Suprapubic skin (tissue), 4 donors: ENCODE results near the gene SRSF3. TPM values are rescaled to one million over a fixed set of nuclear protein-coding genes. Genes with fewer than 3 reads are reported as not detected.
A peak's percentile ranks its signal among the peaks of the same experiment; 100 is the strongest.
"Not testable (repeated sequence)": the region's sequence is repeated elsewhere in the genome, so short reads cannot be mapped to it uniquely, and the experiment has no call there.

Experiments used
- DNase-seq, 2 donors: peaks; one replicate each; pipeline ENCODE4 v3.0.0-alpha.2; 2019; ENCODE audit warnings: low spot score in 2 of 2
- H3K27ac ChIP-seq: fragments of 200-600 bp; sonication (generic); one replicate; pipeline ENCODE4 v1.5.1; 2019
- H3K27me3 ChIP-seq: fragments of 200-600 bp; sonication (generic); one replicate; pipeline ENCODE4 v1.5.1; 2019
- H3K36me3 ChIP-seq: fragments of 200-600 bp; sonication (generic); one replicate; pipeline ENCODE4 v1.5.1; 2019
- H3K4me1 ChIP-seq: fragments of 200-600 bp; sonication (generic); one replicate; pipeline ENCODE4 v1.5.1; 2019
- H3K4me3 ChIP-seq: fragments of 200-600 bp; sonication (generic); one replicate; pipeline ENCODE4 v1.5.1; 2019; ENCODE audit warnings: mild to moderate bottlenecking
- H3K9me3 ChIP-seq: fragments of 200-600 bp; sonication (generic); one replicate; pipeline ENCODE4 v1.5.1; 2019
- CTCF ChIP-seq, 2 donors: fragments of 200-600 bp in 1 of 2; fragments of 450-650 bp in 1 of 2; sonication (generic) in 1 of 2; IDR thresholded peaks; one replicate each; pipeline ENCODE4 v1.5.1; 2016 to 2019; ENCODE audit warnings: antibody characterized with exemption in 2 of 2, mild to moderate bottlenecking in 1 of 2, moderate library complexity in 1 of 2
- EP300 ChIP-seq: sonication (generic); formaldehyde crosslinking; IDR thresholded peaks from one replicate; pipeline ENCODE4 v1.6.1; 2017; ENCODE audit warnings: antibody characterized with exemption
- POLR2A ChIP-seq, 2 donors: fragments of 450-650 bp; IDR thresholded peaks; one replicate each; pipeline ENCODE4 v1.6.1; 2017; ENCODE audit warnings: antibody characterized with exemption in 2 of 2, mild to moderate bottlenecking in 2 of 2, moderate library complexity in 2 of 2
- POLR2AphosphoS5 ChIP-seq, 3 donors: sonication (generic); formaldehyde crosslinking; IDR thresholded peaks; one replicate each; pipeline ENCODE4 v1.6.1; 2017; ENCODE audit warnings: antibody characterized with exemption in 3 of 3
- WGBS: methylation state at CpG from one replicate; pipeline ENCODE4 v1.1.5; 2018; 5-methylcytosine and 5-hydroxymethylcytosine counted together
- total RNA-seq, 4 donors: library from RNA; depleted of rRNA; stranded (reverse); fragments of >200 nt; gene quantifications; one replicate each; pipeline ENCODE4 v1.1.0, GENCODE V29; 2016

The SRSF3 gene
- total RNA-seq, 4 donors from 2014 or later: 152 to 180 (median 167) TPM

DNA sequence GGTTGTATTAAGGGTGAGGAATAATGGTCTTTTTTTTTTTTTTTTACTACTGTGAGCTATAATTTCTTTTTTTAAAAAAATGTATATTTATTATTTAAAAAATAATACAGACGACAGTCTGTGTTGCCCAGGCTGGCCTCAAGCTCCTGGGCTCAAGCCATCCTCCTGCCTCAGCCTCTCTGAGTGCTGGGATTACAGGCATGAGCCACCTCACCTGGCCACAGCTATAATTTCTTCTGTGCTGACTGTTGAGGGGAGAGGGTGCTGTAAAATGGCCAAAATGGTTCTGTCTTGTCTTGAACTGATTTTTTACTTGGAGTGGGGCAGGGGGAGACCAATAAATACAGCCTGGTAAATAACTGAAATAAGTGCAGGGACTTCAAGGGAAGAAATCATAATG, 3.6 kb downstream of the SRSF3 start:
- Histone ChIP-seq H3K4me3 (peak overlapping the region; percentile 70), H3K36me3 (peaks cover 57% of the 10 kb centered on the region), H3K27ac (no peak overlapping the region), H3K4me1 (peaks cover 72% of the 10 kb centered on the region), H3K9me3 (no peaks in the 10 kb centered on the region), H3K27me3 (no peaks in the 10 kb centered on the region)
- WGBS: 3% methylated on average over 1 of the region's 1 CpG
- peak in 1 of 2 donors; percentile 18 for DNase-seq
- TF ChIP-seq POLR2AphosphoS5 (IDR thresholded peaks at IDR 0.05): no peak
- TF ChIP-seq POLR2A (IDR thresholded peaks at IDR 0.05): no peak
- TF ChIP-seq EP300: no peak
- TF ChIP-seq CTCF (IDR thresholded peaks at IDR 0.05): no peak

DNA sequence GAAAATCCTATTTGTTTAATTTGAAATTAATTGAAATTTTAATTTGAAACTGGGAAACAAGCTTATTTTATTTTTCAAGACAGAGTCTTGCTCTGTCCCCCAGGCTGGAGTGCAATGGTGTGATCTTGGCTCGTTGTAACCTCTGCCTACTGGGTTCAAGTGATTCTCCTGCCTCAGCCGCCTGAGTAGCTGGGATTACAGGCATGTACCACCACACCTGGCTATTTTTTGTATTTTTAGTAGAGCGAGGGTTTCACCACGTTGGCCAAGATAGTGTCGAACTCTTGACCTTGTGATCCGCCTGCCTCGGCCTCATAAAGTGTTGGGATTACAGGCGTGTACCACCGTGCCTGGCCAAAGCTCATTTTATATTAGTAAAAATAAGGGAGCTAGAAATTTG, 4.2 kb downstream of the SRSF3 start:
- Histone ChIP-seq H3K27me3 (no peaks in the 10 kb centered on the region), H3K9me3 (no peaks in the 10 kb centered on the region), H3K4me3 (peak overlapping the region; percentile 70), H3K27ac (no peak overlapping the region), H3K36me3 (peaks cover 63% of the 10 kb centered on the region), H3K4me1 (peaks cover 72% of the 10 kb centered on the region)
- DNase-seq: peak in 1 of 2 donors; percentile 18
- TF ChIP-seq POLR2A (IDR thresholded peaks at IDR 0.05) (no peak), CTCF (IDR thresholded peaks at IDR 0.05) (no peak), POLR2AphosphoS5 (IDR thresholded peaks at IDR 0.05) (no peak), EP300 (no peak)
- 18% methylated on average over 9 of the region's 9 CpGs for WGBS

DNA sequence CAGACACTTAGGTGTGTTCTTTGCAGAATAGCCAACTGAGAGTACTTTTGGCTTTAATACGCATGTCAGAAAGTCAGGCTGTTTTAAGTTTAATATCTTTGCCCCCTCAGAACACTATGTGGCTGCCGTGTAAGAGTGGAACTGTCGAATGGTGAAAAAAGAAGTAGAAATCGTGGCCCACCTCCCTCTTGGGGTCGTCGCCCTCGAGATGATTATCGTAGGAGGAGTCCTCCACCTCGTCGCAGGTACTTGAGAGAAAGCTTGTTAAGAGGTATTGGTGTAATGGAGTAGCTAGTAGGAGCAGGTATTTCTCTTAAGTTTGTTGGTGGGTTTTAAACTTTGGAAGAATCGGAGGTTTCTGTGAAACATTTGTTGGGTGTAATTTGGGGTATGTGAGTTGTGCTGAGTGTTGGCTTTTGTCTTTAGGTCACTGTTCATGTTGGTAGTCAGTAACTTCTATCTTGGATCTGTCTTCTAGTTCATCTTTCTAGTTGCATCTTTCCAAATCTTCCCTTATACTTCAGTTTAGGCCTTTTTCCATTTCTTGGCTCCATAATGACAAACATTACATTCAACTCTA, 4.7 kb downstream of the SRSF3 start:
- DNase-seq: peak in 1 of 2 donors; percentile 20
- H3K27me3 ChIP-seq: no peaks in the 10 kb centered on the region
- no peak for TF ChIP-seq POLR2A (IDR thresholded peaks at IDR 0.05)
- H3K27ac ChIP-seq: no peak overlapping the region
- H3K4me1 ChIP-seq: peaks cover 71% of the 10 kb centered on the region
- peak overlapping the region; percentile 70 for H3K4me3 ChIP-seq
- WGBS: 32% methylated on average over 11 of the region's 11 CpGs
- H3K36me3 ChIP-seq: peaks cover 68% of the 10 kb centered on the region
- H3K9me3 ChIP-seq: no peaks in the 10 kb centered on the region

- Histone ChIP-seq H3K9me3 (no peaks in the 10 kb centered on the region), H3K4me3 (peak overlapping the region; percentile 70), H3K36me3 (peaks cover 78% of the 10 kb centered on the region), H3K4me1 (peaks cover 80% of the 10 kb centered on the region), H3K27ac (no peak overlapping the region), H3K27me3 (no peaks in the 10 kb centered on the region)
- WGBS: 54% methylated on average over 14 of the region's 14 CpGs
- TF ChIP-seq POLR2AphosphoS5 (IDR thresholded peaks at IDR 0.05) (no peak), EP300 (no peak), POLR2A (IDR thresholded peaks at IDR 0.05) (no peak), CTCF (IDR thresholded peaks at IDR 0.05) (no peak)
- DNase-seq: peak; percentile 72 to 84
Observed at GRCh38 chr6:36599791-36600209, 5.6 kb downstream of the SRSF3 start.

GRCh38 chr6:36600564-36601146, 6.5 kb downstream of the SRSF3 start:
- no peaks in the 10 kb centered on the region for H3K9me3 ChIP-seq
- peaks cover 89% of the 10 kb centered on the region for H3K4me1 ChIP-seq
- TF ChIP-seq POLR2A (IDR thresholded peaks at IDR 0.05): no peak
- TF ChIP-seq CTCF (IDR thresholded peaks at IDR 0.05): no peak
- no peaks in the 10 kb centered on the region for H3K27me3 ChIP-seq
- DNase-seq: no peak
- 44% methylated on average over 6 of the region's 6 CpGs for WGBS
- no peak overlapping the region for H3K27ac ChIP-seq
- H3K36me3 ChIP-seq: peaks cover 85% of the 10 kb centered on the region
- peak overlapping the region; percentile 70 for H3K4me3 ChIP-seq

- H3K9me3 ChIP-seq, DNase-seq, H3K4me3 ChIP-seq, H3K27ac ChIP-seq, H3K27me3 ChIP-seq: not testable (repeated sequence)
- Histone ChIP-seq H3K4me1 (peaks cover 95% of the 10 kb centered on the region), H3K36me3 (peaks cover 94% of the 10 kb centered on the region)
- 51% methylated on average over 3 of the region's 3 CpGs for WGBS
Observed at GRCh38 chr6:36601818-36602217, 7.7 kb downstream of the SRSF3 start.
